SK-N-MC (cell line): ENCODE results near the gene TAPBP.
"Not testable (repeated sequence)": the region's sequence is repeated elsewhere in the genome, so short reads cannot be mapped to it uniquely, and the experiment has no call there.

Experiments used
- EZH2 ChIP-seq: fragments of 200-600 bp; sonication (generic); IDR thresholded peaks from one replicate; pipeline ENCODE4 v1.6.1; 2017; ENCODE audit warnings: antibody characterized with exemption
- FOXP2 ChIP-seq: optimal IDR thresholded peaks from 2 replicates; pipeline ENCODE3; 2011; ENCODE audit warnings: mild to moderate bottlenecking, moderate library complexity; ENCODE audit not compliant: insufficient read depth; ENCODE audit errors: extremely low read length, control extremely low read depth
- POLR2AphosphoS5 ChIP-seq: IDR thresholded peaks from 2 replicates; pipeline ENCODE4 v1.6.1; 2012; ENCODE audit warnings: mild to moderate bottlenecking, low read depth, low read length, borderline replicate concordance

DNA sequence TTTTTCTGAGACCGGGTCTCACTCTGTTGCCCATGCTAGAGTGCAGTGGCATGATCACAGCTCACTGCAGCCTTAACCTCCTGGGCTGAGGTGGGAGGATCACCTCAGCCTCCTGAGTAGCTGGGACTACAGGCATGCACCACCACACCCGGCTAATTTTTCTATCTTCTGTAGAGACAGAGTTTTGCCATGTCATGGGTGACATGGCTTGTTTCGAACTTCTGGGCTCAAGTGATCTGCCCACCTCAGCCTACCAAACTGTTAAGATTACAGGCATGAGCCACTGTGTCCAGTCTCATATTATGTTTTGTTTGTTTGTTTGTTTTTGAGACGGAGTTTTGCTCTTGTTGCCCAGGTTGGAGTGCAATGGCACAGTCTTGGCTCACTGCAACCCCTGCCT lies 28.7 kb downstream of the TAPBP start:
- not testable (repeated sequence) for TF ChIP-seq POLR2AphosphoS5, EZH2, FOXP2
